Endothelial cell (in vitro differentiated cells): Measurements from ENCODE around the gene ITPR3. TPM values are rescaled to one million over a fixed set of nuclear protein-coding genes. Genes with fewer than 3 reads are reported as not detected.

Source experiments
- DNase-seq: peaks from one replicate; pipeline ENCODE4 v3.0.0; 2021; ENCODE audit warnings: low spot score
- H3K27ac Mint-ChIP-seq: one replicate; pipeline ENCODE4 v1.8.0; 2021; ENCODE audit warnings: mixed read lengths, inconsistent platforms; ENCODE audit not compliant: unreplicated experiment
- H3K27me3 Mint-ChIP-seq: one replicate; pipeline ENCODE4 v1.8.0; 2021; ENCODE audit warnings: mild to moderate bottlenecking, moderate library complexity, mixed read lengths, inconsistent platforms; ENCODE audit not compliant: unreplicated experiment
- H3K36me3 Mint-ChIP-seq: one replicate; pipeline ENCODE4 v1.8.0; 2021; ENCODE audit warnings: mild to moderate bottlenecking, low read depth, mixed read lengths, inconsistent platforms; ENCODE audit not compliant: unreplicated experiment
- H3K4me1 Mint-ChIP-seq: one replicate; pipeline ENCODE4 v1.8.0; 2021; ENCODE audit warnings: mild to moderate bottlenecking, mixed read lengths, inconsistent platforms; ENCODE audit not compliant: unreplicated experiment
- H3K4me3 Mint-ChIP-seq: one replicate; pipeline ENCODE4 v1.8.0; 2021; ENCODE audit warnings: mild to moderate bottlenecking, mixed read lengths, inconsistent platforms; ENCODE audit not compliant: unreplicated experiment
- H3K9me3 Mint-ChIP-seq: one replicate; pipeline ENCODE4 v1.8.0; 2021; ENCODE audit warnings: mixed read lengths, inconsistent platforms; ENCODE audit not compliant: unreplicated experiment
- total RNA-seq: library from RNA; stranded (reverse); fragmentation: NEBNext Ultra II Directional; extraction: Animal tissue kit (Norgen Biotek cat#: 25700); gene quantifications from one replicate; pipeline ENCODE4 v1.2.1, GENCODE V29; 2021; ENCODE audit not compliant: unreplicated experiment
- TF ChIP-seq, protein P1 (sequence below): fragments of 200-600 bp; sonication (generic); IDR thresholded peaks from one replicate; pipeline ENCODE4 v1.5.0; 2021; ENCODE audit warnings: antibody characterized with exemption; ENCODE audit not compliant: unreplicated experiment

Gene ITPR3
- total RNA-seq, 1 donor from 2014 or later, result 124 TPM

DNA sequence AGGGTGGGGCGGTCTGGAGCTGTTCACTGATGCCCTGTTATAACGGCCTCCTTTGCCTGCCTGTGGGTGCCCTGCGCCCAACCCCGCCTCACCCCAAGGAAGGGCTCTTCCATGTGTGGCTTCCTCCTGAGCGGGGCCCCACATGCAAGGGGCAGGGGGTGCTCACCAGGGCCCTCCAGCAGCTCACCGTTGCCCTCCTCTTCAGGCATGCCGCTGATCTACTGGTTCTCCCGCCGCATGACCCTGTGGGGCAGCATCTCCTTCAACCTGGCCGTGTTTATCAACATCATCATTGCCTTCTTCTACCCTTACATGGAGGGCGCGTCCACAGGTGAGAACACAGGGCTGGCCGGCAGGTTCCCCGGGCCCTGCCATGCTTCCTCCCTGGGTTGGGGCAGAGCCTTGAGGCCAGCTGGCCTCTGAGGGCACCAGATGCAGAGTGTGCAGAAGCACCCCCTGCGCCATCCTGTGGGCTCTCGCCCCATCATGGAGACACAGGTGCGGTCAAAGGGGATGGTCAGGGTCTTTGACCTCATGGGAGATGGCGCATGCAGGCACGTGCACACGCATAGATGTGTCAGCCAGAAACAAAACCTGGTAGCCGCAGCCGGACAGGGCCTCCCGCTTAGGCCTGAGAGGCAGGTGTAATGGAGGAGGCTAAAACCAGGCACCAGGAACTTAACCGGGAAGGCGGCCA, 67.5 kb downstream of the ITPR3 start:
- Mint-ChIP-seq H3K27me3 (peaks cover 28% of the 10 kb centered on the region), H3K9me3 (no peaks in the 10 kb centered on the region), H3K4me1 (peaks cover 17% of the 10 kb centered on the region), H3K36me3 (peaks cover 49% of the 10 kb centered on the region), H3K4me3 (no peak overlapping the region), H3K27ac (peak overlapping the region; percentile 13)
- TF ChIP-seq, protein P1, sequence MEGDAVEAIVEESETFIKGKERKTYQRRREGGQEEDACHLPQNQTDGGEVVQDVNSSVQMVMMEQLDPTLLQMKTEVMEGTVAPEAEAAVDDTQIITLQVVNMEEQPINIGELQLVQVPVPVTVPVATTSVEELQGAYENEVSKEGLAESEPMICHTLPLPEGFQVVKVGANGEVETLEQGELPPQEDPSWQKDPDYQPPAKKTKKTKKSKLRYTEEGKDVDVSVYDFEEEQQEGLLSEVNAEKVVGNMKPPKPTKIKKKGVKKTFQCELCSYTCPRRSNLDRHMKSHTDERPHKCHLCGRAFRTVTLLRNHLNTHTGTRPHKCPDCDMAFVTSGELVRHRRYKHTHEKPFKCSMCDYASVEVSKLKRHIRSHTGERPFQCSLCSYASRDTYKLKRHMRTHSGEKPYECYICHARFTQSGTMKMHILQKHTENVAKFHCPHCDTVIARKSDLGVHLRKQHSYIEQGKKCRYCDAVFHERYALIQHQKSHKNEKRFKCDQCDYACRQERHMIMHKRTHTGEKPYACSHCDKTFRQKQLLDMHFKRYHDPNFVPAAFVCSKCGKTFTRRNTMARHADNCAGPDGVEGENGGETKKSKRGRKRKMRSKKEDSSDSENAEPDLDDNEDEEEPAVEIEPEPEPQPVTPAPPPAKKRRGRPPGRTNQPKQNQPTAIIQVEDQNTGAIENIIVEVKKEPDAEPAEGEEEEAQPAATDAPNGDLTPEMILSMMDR, result no peak
- DNase-seq, result no peak

DNA sequence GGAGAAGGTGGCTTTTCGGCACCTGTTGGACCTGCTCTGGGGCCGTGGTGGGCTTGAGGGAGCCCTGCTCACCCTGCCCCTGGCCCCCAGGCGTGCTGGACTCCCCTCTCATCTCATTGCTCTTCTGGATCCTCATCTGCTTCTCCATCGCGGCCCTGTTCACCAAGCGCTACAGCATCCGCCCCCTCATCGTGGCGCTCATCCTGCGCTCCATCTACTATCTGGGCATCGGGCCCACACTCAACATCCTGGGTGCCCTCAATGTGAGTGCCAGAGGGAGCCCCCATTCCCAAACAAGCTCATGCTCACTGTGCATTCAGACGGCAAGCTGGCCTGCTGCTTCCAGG, 68.0 kb downstream of the ITPR3 start:
- Mint-ChIP-seq H3K36me3 (peaks cover 52% of the 10 kb centered on the region), H3K27ac (peak overlapping the region; percentile 16), H3K4me1 (peaks cover 22% of the 10 kb centered on the region), H3K4me3 (peak overlapping the region; percentile 63), H3K27me3 (peaks cover 30% of the 10 kb centered on the region), H3K9me3 (no peaks in the 10 kb centered on the region)
- no peak for DNase-seq
- TF ChIP-seq, protein P1, result no peak

DNA sequence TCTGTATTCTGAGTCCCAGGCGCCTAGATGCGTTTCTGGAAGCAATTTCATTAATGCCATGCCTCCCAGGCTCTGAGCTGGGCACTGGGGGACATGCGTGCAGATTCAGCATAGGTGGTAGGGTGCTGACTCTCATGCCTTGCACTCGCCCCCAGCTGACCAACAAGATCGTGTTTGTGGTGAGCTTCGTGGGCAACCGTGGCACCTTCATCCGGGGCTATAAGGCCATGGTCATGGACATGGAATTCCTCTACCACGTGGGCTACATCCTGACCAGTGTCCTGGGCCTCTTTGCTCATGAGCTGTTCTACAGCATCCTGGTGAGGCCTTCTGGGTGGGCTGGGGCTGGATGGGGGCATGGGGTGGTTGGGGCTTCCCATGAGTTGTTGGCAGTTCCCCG, 68.8 kb downstream of the ITPR3 start:
- DNase-seq, result no peak
- Mint-ChIP-seq H3K9me3 (no peaks in the 10 kb centered on the region), H3K27ac (no peak overlapping the region), H3K27me3 (peaks cover 33% of the 10 kb centered on the region), H3K4me3 (peak overlapping the region; percentile 25), H3K36me3 (peaks cover 51% of the 10 kb centered on the region), H3K4me1 (peaks cover 30% of the 10 kb centered on the region)
- TF ChIP-seq, protein P1, result no peak

DNA sequence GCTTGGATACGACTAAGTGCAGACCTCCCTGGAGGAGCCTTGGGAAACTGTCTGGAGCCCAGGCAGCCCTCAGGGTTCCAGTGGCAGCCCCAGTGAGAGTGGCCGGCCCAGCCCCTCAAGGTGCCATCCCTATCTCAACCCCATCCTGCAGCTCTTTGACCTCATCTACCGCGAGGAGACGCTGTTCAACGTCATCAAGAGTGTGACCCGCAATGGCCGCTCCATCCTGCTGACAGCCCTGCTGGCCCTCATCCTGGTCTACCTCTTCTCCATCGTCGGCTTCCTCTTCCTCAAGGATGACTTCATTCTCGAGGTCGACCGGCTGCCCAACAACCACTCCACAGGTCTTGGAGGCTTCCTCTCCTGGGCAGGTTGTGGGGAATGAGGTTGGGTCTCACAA, 69.6 kb downstream of the ITPR3 start:
- peaks cover 47% of the 10 kb centered on the region for H3K36me3 Mint-ChIP-seq
- peaks cover 33% of the 10 kb centered on the region for H3K27me3 Mint-ChIP-seq
- H3K9me3 Mint-ChIP-seq, result no peaks in the 10 kb centered on the region
- no peak overlapping the region for H3K27ac Mint-ChIP-seq
- H3K4me1 Mint-ChIP-seq, result peaks cover 38% of the 10 kb centered on the region
- no peak overlapping the region for H3K4me3 Mint-ChIP-seq
- DNase-seq, result no peak
- TF ChIP-seq, protein P1, result no peak

DNA sequence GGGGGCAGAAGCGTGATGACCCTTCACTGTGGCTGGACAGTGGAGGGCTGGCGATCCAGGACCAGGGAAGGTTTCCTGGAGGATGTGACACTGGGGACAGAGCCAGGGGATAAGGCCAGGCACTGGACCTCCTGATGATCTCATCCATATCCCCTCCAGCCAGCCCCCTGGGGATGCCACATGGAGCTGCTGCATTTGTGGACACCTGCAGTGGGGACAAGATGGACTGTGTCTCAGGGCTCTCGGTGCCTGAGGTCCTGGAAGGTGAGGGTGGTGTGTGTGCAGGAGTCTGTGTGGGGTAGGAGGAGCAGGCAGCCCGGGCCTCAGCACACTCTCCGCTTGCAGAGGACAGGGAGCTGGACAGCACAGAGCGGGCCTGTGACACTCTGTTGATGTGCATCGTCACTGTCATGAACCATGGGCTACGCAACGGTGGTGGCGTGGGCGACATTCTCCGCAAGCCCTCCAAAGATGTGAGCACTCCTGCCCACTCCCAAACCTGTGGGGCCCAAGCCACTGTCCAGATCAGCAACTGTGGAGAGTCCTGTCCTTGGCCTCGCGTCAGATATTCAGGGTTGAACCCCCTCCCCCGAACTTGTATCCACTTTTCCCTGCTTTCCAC, 70.4 kb downstream of the ITPR3 start:
- peak overlapping the region; percentile 37 for H3K4me3 Mint-ChIP-seq
- H3K27ac Mint-ChIP-seq, result peak overlapping the region; percentile 52
- peaks cover 28% of the 10 kb centered on the region for H3K27me3 Mint-ChIP-seq
- no peak for DNase-seq
- TF ChIP-seq, protein P1, result no peak
- peaks cover 46% of the 10 kb centered on the region for H3K4me1 Mint-ChIP-seq
- peaks cover 40% of the 10 kb centered on the region for H3K36me3 Mint-ChIP-seq
- no peaks in the 10 kb centered on the region for H3K9me3 Mint-ChIP-seq
